HG02852 (cell line): ENCODE measurements around the gene SHKBP1.
"Not testable (repeated sequence)": the region's sequence is repeated elsewhere in the genome, so short reads cannot be mapped to it uniquely, and the experiment has no call there.

Experiments used
- ATAC-seq: cut with Tn5 transposase; IDR thresholded peaks from one replicate; pipeline ENCODE4 v1.9.1; 2021; ENCODE audit warnings: mild to moderate bottlenecking, moderate library complexity; ENCODE audit not compliant: unreplicated experiment

Gene SHKBP1

DNA sequence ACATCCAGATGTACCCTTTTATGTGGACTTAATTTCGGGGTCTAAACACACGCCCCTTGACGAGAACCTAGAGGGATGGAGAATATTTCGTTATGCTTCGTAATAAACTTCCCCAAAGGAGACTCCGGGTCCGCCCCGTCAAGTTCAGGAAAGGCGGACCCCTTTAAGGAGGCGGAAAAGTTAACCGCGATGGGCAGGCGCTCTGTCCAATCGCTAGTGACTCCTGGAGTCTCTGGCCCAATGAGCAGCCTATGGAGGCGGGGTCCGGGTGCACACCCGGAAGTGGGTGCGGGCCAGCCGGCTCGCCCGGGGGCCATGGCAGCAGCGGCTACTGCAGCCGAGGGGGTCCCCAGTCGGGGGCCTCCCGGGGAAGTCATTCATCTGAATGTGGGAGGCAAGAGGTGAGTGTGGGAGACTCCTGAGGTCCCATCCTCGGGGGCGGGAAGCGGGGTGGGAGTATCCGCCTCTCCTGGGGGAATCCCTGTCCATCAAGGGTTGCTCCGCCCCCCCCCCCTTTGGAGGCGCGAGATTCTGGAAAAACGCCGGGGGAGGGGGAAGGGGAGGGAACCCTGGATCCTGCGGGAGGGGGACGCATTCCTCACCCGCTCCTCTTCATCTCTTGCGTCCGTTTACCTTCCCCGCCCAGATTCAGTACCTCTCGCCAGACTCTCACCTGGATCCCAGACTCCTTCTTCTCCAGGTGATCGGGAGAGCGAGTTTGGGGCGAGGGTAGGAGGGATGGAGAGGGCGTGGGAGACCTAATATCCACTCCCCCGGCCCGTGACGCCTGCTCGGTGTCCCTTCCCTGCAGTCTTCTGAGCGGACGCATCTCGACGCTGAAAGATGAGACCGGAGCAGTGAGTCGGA, at the start of gene SHKBP1:
Gene SHKBP1 (plus strand): TSS at position 289 of the 867 bp plus-strand sequence. CDS start 27 bp downstream, at position 316.
- ATAC-seq, result peak; percentile 97

GRCh38 chr19:40528078-40528477, 48.6 kb upstream of the SHKBP1 start:
- no peak for ATAC-seq

- no peak for ATAC-seq
Measured at GRCh38 chr19:40528533-40529092, 48.1 kb upstream of the SHKBP1 start.

GRCh38 chr19:40529093-40529954, 47.3 kb upstream of the SHKBP1 start:
- ATAC-seq, result no peak

GRCh38 chr19:40530091-40530901, 46.4 kb upstream of the SHKBP1 start:
- ATAC-seq, result no peak

- ATAC-seq, result no peak
Measured at GRCh38 chr19:40533508-40533907, 43.2 kb upstream of the SHKBP1 start.

DNA sequence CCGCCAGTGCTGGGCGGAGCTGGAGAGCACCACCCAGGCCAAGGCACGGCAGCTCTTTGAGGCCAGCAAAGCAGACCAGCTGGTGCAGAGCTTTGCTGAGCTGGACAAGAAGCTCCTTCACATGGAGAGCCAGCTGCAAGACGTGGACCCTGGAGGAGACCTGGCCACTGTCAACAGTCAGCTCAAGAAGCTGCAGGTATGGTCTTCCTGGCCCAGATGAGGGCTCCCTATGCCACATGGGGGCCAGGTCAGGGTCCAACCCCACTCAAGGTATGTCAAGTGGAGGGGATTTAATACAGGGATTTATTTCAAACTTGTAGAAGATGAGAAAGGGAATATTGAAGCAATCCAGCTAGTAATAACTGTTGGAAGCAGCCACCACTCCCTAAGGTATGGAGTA, 42.5 kb upstream of the SHKBP1 start:
- ATAC-seq, result no peak

- no peak for ATAC-seq
Measured at GRCh38 chr19:40539070-40539469, 37.6 kb upstream of the SHKBP1 start.

DNA sequence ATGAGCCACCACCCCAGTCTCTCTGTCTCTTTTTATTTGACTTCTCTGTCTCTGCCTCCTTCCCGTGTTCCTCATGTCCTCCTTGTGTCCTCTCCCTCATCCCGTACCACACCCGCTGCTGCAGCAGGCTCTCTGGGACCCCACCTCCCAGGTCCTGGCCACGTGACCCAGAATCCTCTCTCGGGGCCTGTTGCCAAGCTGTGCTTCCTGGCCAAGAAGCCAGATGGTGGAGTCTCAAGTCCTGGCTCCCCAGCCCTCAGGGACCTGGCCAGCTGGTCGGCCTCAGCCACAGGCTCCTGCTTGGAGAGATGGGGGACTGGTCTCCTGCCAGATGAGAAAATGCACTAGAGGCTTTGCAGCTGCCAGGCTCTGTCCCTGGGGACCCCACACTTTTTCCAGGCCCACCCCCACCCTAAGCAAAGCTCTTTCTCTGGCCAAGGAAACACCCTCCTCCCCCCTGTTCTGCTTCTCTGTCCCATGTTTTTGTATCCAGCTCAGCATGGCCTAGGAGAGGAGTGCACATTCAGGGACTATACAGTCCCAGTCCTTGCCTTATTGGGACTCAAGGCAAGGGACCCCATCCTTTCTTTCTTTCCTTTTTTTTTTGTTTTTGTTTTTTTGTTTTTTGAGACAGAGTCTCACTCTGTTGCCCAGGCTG, 34.3 kb upstream of the SHKBP1 start:
- ATAC-seq, result no peak

GRCh38 chr19:40543029-40543597, 33.6 kb upstream of the SHKBP1 start:
- ATAC-seq, result no peak

GRCh38 chr19:40546153-40546841, 30.4 kb upstream of the SHKBP1 start:
- not testable (repeated sequence) for ATAC-seq

- not testable (repeated sequence) for ATAC-seq
Measured at GRCh38 chr19:40547190-40547589, 29.5 kb upstream of the SHKBP1 start.

GRCh38 chr19:40547836-40548235, 28.8 kb upstream of the SHKBP1 start:
- no peak for ATAC-seq

GRCh38 chr19:40549007-40549708, 27.5 kb upstream of the SHKBP1 start:
- ATAC-seq, result no peak

DNA sequence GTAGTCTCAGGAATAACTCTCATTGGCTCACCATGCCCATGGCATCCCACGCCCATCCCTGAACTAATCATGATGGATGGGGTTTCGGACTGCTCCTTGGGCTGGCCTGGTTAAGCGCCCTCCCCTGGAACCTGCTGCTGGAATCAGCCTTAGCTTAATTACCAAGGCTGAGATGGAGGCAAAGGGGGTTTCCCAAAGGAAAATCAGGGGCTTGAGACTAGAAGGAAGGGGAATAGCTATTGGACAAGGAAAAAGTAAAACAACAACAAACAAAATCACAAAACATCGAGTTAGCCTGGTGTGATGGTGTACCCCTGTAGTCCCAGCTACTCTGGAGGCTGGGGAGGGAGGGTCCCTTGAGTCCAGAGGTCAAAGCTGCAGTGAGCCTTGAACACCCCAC, 25.7 kb upstream of the SHKBP1 start:
- ATAC-seq, result no peak

DNA sequence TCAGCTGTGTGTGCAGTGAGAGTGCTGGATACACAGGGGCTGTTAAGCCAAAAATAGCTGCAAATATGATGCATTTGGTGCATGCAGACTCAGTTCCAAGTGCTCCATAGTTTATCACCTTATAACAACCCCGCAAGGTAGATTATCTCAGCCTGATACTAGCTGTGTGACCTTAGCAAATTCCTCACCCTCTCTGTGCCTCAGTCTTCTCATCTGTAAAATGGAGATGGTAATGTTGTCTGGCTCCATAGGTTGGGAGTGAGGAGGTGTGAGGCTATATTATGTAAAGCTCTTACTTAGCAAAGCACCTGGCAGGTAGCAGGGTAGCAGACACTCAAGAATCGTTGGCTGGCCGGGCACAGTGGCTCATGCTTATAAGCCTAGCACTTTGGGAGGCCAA, 23.8 kb upstream of the SHKBP1 start:
- ATAC-seq, result no peak

- ATAC-seq, result no peak
Measured at GRCh38 chr19:40553885-40554857, 22.5 kb upstream of the SHKBP1 start.
